ENCODE measurements around the gene ARID4B.

DNA sequence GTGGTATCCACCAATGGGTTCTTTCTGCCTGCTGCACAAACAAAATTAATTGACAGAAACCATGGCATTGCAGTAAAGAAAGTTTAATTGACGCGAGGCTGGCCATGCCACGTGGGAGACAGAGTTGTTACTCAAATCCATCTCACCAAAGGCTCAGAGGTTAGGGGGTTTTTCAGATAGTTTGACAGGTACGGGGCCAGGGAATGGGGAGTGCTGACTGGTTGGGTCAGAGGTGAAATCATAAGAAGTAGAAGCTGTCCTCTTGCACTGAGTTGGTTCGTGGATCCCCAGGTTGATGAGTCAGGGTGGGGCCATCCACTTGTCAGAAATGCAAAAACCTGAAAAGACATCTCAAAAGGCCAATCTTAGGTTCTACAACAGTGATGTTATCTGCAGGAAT is 38.3 kb upstream of the ARID4B start:
- TF ChIP-seq CHD4 (IDR thresholded peaks at IDR 0.05; ENCODE audit: borderline replicate concordance, low read length) (no peak), CBFB (CRISPR knock-in tag; IDR thresholded peaks at IDR 0.05) (no peak), POLR2A (IDR thresholded peaks at IDR 0.05; ENCODE audit: insufficient read depth in 1 of 2, low read depth in 2 of 2, low read length in 2 of 2) (no peak), MTA3 (CRISPR knock-in tag; IDR thresholded peaks at IDR 0.05) (no peak), POLR2AphosphoS5 (IDR thresholded peaks at IDR 0.05; ENCODE audit: low read depth, low read length) (no peak), NFIC (IDR thresholded peaks at IDR 0.05; ENCODE audit: low read length) (no peak)
- TF ChIP-seq, protein P1, sequence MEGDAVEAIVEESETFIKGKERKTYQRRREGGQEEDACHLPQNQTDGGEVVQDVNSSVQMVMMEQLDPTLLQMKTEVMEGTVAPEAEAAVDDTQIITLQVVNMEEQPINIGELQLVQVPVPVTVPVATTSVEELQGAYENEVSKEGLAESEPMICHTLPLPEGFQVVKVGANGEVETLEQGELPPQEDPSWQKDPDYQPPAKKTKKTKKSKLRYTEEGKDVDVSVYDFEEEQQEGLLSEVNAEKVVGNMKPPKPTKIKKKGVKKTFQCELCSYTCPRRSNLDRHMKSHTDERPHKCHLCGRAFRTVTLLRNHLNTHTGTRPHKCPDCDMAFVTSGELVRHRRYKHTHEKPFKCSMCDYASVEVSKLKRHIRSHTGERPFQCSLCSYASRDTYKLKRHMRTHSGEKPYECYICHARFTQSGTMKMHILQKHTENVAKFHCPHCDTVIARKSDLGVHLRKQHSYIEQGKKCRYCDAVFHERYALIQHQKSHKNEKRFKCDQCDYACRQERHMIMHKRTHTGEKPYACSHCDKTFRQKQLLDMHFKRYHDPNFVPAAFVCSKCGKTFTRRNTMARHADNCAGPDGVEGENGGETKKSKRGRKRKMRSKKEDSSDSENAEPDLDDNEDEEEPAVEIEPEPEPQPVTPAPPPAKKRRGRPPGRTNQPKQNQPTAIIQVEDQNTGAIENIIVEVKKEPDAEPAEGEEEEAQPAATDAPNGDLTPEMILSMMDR (CRISPR knock-in tag; IDR thresholded peaks at IDR 0.05), result no peak

Measured in HepG2 (cell line).